GM23248 (cell line): Measurements from ENCODE around the gene TMEM63C. TPM values are rescaled to one million over a fixed set of nuclear protein-coding genes. Genes with fewer than 3 reads are reported as not detected.

ENCODE experiments used
- DNase-seq: peaks from one replicate; pipeline ENCODE4 v3.0.0-alpha.2; 2015
- H2AFZ ChIP-seq: fragments of 200-600 bp; sonication (generic); 2 replicates; pipeline ENCODE4 v1.6.1; 2016; ENCODE audit warnings: antibody characterized with exemption
- H3F3A ChIP-seq: fragments of 200-600 bp; sonication (generic); 2 replicates; pipeline ENCODE4 v1.6.1; 2016; ENCODE audit warnings: mild to moderate bottlenecking, antibody characterized with exemption, mixed run types; ENCODE audit not compliant: insufficient read depth
- H3K27ac ChIP-seq: fragments of 200-600 bp; sonication (generic); 2 replicates; pipeline ENCODE4 v1.5.1; 2016; ENCODE audit warnings: mild to moderate bottlenecking
- H3K27me3 ChIP-seq: fragments of 200-600 bp; sonication (generic); replicated peaks from 2 replicates; pipeline ENCODE4 v1.6.1; 2016; ENCODE audit warnings: mild to moderate bottlenecking; ENCODE audit not compliant: insufficient read depth
- H3K36me3 ChIP-seq: fragments of 200-600 bp; sonication (generic); 2 replicates; pipeline ENCODE4 v1.6.1; 2016; ENCODE audit warnings: low read depth, mild to moderate bottlenecking
- H3K4me1 ChIP-seq: fragments of 200-600 bp; sonication (generic); 2 replicates; pipeline ENCODE4 v1.6.1; 2016; ENCODE audit warnings: mild to moderate bottlenecking; ENCODE audit not compliant: insufficient read depth
- H3K4me2 ChIP-seq: fragments of 200-600 bp; sonication (generic); one replicate; pipeline ENCODE4 v1.6.1; 2016; ENCODE audit warnings: mild to moderate bottlenecking; ENCODE audit not compliant: unreplicated experiment
- H3K4me3 ChIP-seq: fragments of 200-600 bp; sonication (generic); 2 replicates; pipeline ENCODE4 v1.5.1; 2016; ENCODE audit warnings: mild to moderate bottlenecking
- H3K79me2 ChIP-seq: fragments of 200-600 bp; sonication (generic); 2 replicates; pipeline ENCODE4 v1.6.1; 2016; ENCODE audit warnings: mild to moderate bottlenecking; ENCODE audit not compliant: insufficient read depth
- H3K9ac ChIP-seq: fragments of 200-600 bp; sonication (generic); 2 replicates; pipeline ENCODE4 v1.6.1; 2016; ENCODE audit warnings: mild to moderate bottlenecking
- H3K9me2 ChIP-seq: fragments of 200-600 bp; sonication (generic); 2 replicates; pipeline ENCODE4 v1.6.1; 2016; ENCODE audit warnings: mixed run types, mild to moderate bottlenecking, moderate library complexity; ENCODE audit not compliant: insufficient read depth
- H3K9me3 ChIP-seq: fragments of 200-600 bp; sonication (generic); one replicate; pipeline ENCODE4 v1.6.1; 2017; ENCODE audit warnings: low read depth
- H4K20me1 ChIP-seq: fragments of 200-600 bp; sonication (generic); 2 replicates; pipeline ENCODE4 v1.6.0; 2016; ENCODE audit not compliant: insufficient read depth
- EZH2 ChIP-seq: fragments of 200-600 bp; sonication (generic); IDR thresholded peaks from 2 replicates; pipeline ENCODE4 v1.6.1; 2018; ENCODE audit warnings: antibody characterized with exemption, mild to moderate bottlenecking; ENCODE audit not compliant: insufficient read depth, poor library complexity, severe bottlenecking
- EZH2phosphoT487 ChIP-seq: fragments of 200-600 bp; sonication (generic); IDR thresholded peaks from 2 replicates; pipeline ENCODE4 v1.6.1; 2018; ENCODE audit warnings: antibody characterized with exemption, moderate library complexity, mild to moderate bottlenecking, low read depth; ENCODE audit not compliant: insufficient read depth
- WGBS, 2 experiments: methylation state at CpG; one replicate each; pipeline ENCODE4 v1.1.6; 2015 to 2017; ENCODE audit warnings: low lambda C conversion rate in 2 of 2, low coverage in 1 of 2; ENCODE audit errors: missing lambda C conversion rate in 2 of 2; 5-methylcytosine and 5-hydroxymethylcytosine counted together
- in situ Hi-C: fragments of 300-500 bp; cut with MboI; formaldehyde crosslinking; loops from 2 replicates; pipeline ENCODE4 v1.15.0; 2020
- polyA plus RNA-seq: library from polyadenylated mRNA; unstranded; fragments of >200 nt; fragmentation: Nextera tagmentation; extraction: Ambion mirVana; gene quantifications from 2 replicates; pipeline ENCODE4 v1.2.1, GENCODE V29; 2016
- total RNA-seq: library from RNA; depleted of rRNA; stranded (reverse); fragments of >200 nt; shearing (Covaris generic); gene quantifications from 2 replicates; pipeline ENCODE4 v1.2.3, GENCODE V29; 2014

TMEM63C gene
- total and polyA plus RNA-seq, 2 experiments from 2014 or later, result not detected

DNA sequence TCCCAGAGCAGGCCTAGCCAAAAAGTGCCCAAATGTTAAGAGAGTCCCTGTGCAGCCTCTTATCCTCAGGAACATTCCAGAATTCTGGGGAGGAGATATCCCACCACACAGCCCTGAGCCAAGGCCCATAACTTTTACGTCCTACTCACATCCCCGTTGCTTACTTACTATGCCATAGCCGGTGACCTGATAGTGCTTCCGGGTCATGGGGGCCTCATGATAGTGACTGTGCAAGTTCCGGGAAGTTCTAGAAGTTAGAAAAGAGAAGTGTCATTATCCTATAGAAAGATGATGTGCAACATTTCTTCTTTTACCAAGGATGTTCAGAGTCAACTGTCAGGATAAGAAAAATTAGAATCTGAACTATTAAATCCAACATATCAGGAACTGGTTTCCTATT is 105.0 kb downstream of the TMEM63C start:
- Histone ChIP-seq H3K9me2 (no peaks in the 10 kb centered on the region), H3K4me2 (no peak overlapping the region), H3K9ac (no peak overlapping the region), H3K4me3 (no peak overlapping the region), H2AFZ (no peak overlapping the region), H3K79me2 (no peaks in the 10 kb centered on the region), H3F3A (no peaks in the 10 kb centered on the region), H3K4me1 (no peaks in the 10 kb centered on the region), H3K9me3 (no peaks in the 10 kb centered on the region), H3K27me3 (no peaks in the 10 kb centered on the region), H3K36me3 (peaks cover 9% of the 10 kb centered on the region; the same call in 1 of the 2 replicates), H4K20me1 (no peaks in the 10 kb centered on the region), H3K27ac (no peak overlapping the region)
- TF ChIP-seq EZH2phosphoT487 (no peak), EZH2 (no peak)
- DNase-seq, result no peak
- in situ Hi-C loops, result no loop called here
- 86 to 89% methylated on average over 5 of the region's 5 CpGs for WGBS, 2 experiments

GRCh38 chr14:77290705-77291104 is 109.1 kb downstream of the TMEM63C start:
- Histone ChIP-seq H4K20me1 (no peaks in the 10 kb centered on the region), H3K9me3 (no peaks in the 10 kb centered on the region), H3K4me3 (no peak overlapping the region), H3K9ac (no peak overlapping the region), H3K4me2 (no peak overlapping the region), H3F3A (no peaks in the 10 kb centered on the region), H3K27ac (no peak overlapping the region), H3K9me2 (no peaks in the 10 kb centered on the region), H2AFZ (no peak overlapping the region), H3K27me3 (no peaks in the 10 kb centered on the region), H3K36me3 (peaks cover 12% of the 10 kb centered on the region; the same call in 1 of the 2 replicates), H3K4me1 (no peaks in the 10 kb centered on the region), H3K79me2 (no peaks in the 10 kb centered on the region)
- WGBS, 2 experiments, result 80 to 90% methylated on average over 4 of the region's 4 CpGs
- in situ Hi-C loops, result loop anchor here (10.0 kb wide), 1 partner anchor 136 kb away; no protein-coding TSS in a partner anchor
- no peak for TF ChIP-seq EZH2
- no peak for TF ChIP-seq EZH2phosphoT487
- no peak for DNase-seq

GRCh38 chr14:77296155-77296554 is 114.6 kb downstream of the TMEM63C start:
- Histone ChIP-seq H2AFZ (no peak overlapping the region), H3K4me3 (no peak overlapping the region), H3K9ac (no peak overlapping the region), H4K20me1 (no peaks in the 10 kb centered on the region), H3K9me2 (no peaks in the 10 kb centered on the region), H3K27me3 (no peaks in the 10 kb centered on the region), H3K9me3 (no peaks in the 10 kb centered on the region), H3K79me2 (no peaks in the 10 kb centered on the region), H3F3A (no peaks in the 10 kb centered on the region), H3K36me3 (peaks cover 5% of the 10 kb centered on the region; the same call in 1 of the 2 replicates), H3K4me1 (no peaks in the 10 kb centered on the region), H3K27ac (no peak overlapping the region), H3K4me2 (no peak overlapping the region)
- no peak for DNase-seq
- TF ChIP-seq EZH2 (no peak), EZH2phosphoT487 (no peak)
- in situ Hi-C loops, result loop anchor here (10.0 kb wide), 1 partner anchor 141 kb away; no protein-coding TSS in a partner anchor
- 79 to 81% methylated on average over 13 of the region's 13 CpGs for WGBS, 2 experiments

- H3K9me2 ChIP-seq, result no peaks in the 10 kb centered on the region
- peaks cover 4% of the 10 kb centered on the region; the same call in 1 of the 2 replicates for H3K36me3 ChIP-seq
- 88 to 89% methylated on average over 8 of the region's 8 CpGs for WGBS, 2 experiments
- H3K27me3 ChIP-seq, result no peaks in the 10 kb centered on the region
- no peaks in the 10 kb centered on the region for H3K9me3 ChIP-seq
- no peak overlapping the region for H3K4me2 ChIP-seq
- H3K27ac ChIP-seq, result no peak overlapping the region
- in situ Hi-C loops, result loop anchor here (10.0 kb wide), 1 partner anchor 142 kb away; no protein-coding TSS in a partner anchor
- no peaks in the 10 kb centered on the region for H3K4me1 ChIP-seq
- TF ChIP-seq EZH2, result no peak
- TF ChIP-seq EZH2phosphoT487, result no peak
- no peak overlapping the region for H3K9ac ChIP-seq
- no peaks in the 10 kb centered on the region for H3F3A ChIP-seq
- no peaks in the 10 kb centered on the region for H4K20me1 ChIP-seq
- H2AFZ ChIP-seq, result no peak overlapping the region
- no peak for DNase-seq
- no peak overlapping the region for H3K4me3 ChIP-seq
- H3K79me2 ChIP-seq, result peaks cover 3% of the 10 kb centered on the region; the same call in 1 of the 2 replicates
Observed at GRCh38 chr14:77296906-77297305, 115.3 kb downstream of the TMEM63C start.
